ENCODE results near the gene GJA3.
A peak's percentile ranks its signal among the peaks of the same experiment; 100 is the strongest.

The GJA3 gene

DNA sequence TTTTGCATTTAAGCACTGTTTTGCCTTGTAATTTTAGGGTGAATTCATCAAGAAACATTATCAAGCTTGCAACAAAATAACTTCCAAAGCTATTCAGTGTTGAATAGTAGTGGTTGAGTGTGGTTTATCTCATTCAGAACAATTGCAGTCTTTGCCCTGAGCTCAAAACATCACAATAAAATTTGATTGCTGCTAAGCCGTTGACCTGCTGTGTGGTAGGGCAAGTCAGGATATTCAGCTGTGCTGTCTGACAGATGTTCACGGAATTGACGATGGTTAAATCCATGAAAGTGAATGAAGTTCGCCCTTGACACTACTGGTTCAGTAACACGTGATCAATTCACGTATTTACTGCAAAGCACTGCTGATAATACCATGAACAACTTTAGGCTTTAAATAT lies 66.9 kb downstream of the GJA3 start:
- no peaks in the 10 kb centered on the region for H3K36me3 ChIP-seq (ENCODE audit: insufficient read depth, low read length)
- H4K20me1 ChIP-seq (ENCODE audit: insufficient read depth, low read length) = no peaks in the 10 kb centered on the region
- H3K4me3 ChIP-seq (ENCODE audit: low read depth, low read length, poor library complexity, severe bottlenecking) = no peak overlapping the region
- no peaks in the 10 kb centered on the region for H3K9me2 ChIP-seq (ENCODE audit: low read depth, low read length)
- no peaks in the 10 kb centered on the region for H3K9me3 ChIP-seq (ENCODE audit: low read length)
- H3K27ac ChIP-seq (ENCODE audit: low read depth, low read length, poor library complexity, severe bottlenecking) = no peak overlapping the region
- H3F3A ChIP-seq (ENCODE audit: insufficient read depth, low read length) = peaks cover 4% of the 10 kb centered on the region; the same call in 1 of the 2 replicates
- H2AFZ ChIP-seq (ENCODE audit: low read length) = no peak overlapping the region
- no peaks in the 10 kb centered on the region for H3K79me2 ChIP-seq (ENCODE audit: insufficient read depth, low read length)
- no peak overlapping the region for H3K4me2 ChIP-seq (ENCODE audit: low read length)
- no peak overlapping the region for H3K9ac ChIP-seq (ENCODE audit: low read length)
- peaks cover 3% of the 10 kb centered on the region; the same call in 1 of the 2 replicates for H3K27me3 ChIP-seq (ENCODE audit: insufficient read depth, low read length)
- TF ChIP-seq EZH2 (IDR thresholded peaks at IDR 0.05; ENCODE audit: borderline replicate concordance, low read length) = no peak
- no peaks in the 10 kb centered on the region for H3K4me1 ChIP-seq (ENCODE audit: insufficient read depth, low read length, severe bottlenecking)

DNA sequence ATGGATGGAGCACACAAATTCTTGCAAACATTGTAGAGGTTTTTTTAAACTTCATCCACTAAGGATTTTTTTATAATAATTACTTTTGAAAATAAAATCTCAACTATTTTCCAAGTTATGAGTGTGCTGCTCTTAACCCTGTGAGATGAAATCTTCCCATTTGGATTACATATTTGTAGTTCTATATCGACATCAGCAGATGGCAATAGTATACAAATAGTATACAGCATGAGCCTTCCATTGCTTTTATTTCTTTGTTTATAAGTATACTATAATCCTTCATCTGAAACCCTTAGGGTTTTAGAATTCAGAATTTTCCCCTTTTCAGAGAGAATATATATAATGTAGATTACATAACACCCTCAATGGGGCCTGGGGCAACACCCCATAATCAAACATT lies 70.5 kb downstream of the GJA3 start:
- no peaks in the 10 kb centered on the region for H3K4me1 ChIP-seq (ENCODE audit: insufficient read depth, low read length, severe bottlenecking)
- no peak overlapping the region for H3K4me2 ChIP-seq (ENCODE audit: low read length)
- no peaks in the 10 kb centered on the region for H4K20me1 ChIP-seq (ENCODE audit: insufficient read depth, low read length)
- H3K27ac ChIP-seq (ENCODE audit: low read depth, low read length, poor library complexity, severe bottlenecking) = no peak overlapping the region
- H3K27me3 ChIP-seq (ENCODE audit: insufficient read depth, low read length) = no peaks in the 10 kb centered on the region
- H3K79me2 ChIP-seq (ENCODE audit: insufficient read depth, low read length) = no peaks in the 10 kb centered on the region
- H3K9me3 ChIP-seq (ENCODE audit: low read length) = no peaks in the 10 kb centered on the region
- TF ChIP-seq EZH2 (IDR thresholded peaks at IDR 0.05; ENCODE audit: borderline replicate concordance, low read length) = no peak
- TF ChIP-seq, protein P1, sequence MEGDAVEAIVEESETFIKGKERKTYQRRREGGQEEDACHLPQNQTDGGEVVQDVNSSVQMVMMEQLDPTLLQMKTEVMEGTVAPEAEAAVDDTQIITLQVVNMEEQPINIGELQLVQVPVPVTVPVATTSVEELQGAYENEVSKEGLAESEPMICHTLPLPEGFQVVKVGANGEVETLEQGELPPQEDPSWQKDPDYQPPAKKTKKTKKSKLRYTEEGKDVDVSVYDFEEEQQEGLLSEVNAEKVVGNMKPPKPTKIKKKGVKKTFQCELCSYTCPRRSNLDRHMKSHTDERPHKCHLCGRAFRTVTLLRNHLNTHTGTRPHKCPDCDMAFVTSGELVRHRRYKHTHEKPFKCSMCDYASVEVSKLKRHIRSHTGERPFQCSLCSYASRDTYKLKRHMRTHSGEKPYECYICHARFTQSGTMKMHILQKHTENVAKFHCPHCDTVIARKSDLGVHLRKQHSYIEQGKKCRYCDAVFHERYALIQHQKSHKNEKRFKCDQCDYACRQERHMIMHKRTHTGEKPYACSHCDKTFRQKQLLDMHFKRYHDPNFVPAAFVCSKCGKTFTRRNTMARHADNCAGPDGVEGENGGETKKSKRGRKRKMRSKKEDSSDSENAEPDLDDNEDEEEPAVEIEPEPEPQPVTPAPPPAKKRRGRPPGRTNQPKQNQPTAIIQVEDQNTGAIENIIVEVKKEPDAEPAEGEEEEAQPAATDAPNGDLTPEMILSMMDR (IDR thresholded peaks at IDR 0.05; ENCODE audit: low read length) = peak; percentile 13; the same call in 1 of the 2 replicates
- H3K9ac ChIP-seq (ENCODE audit: low read length) = no peak overlapping the region
- H3K4me3 ChIP-seq (ENCODE audit: low read depth, low read length, poor library complexity, severe bottlenecking) = no peak overlapping the region
- H3K9me2 ChIP-seq (ENCODE audit: low read depth, low read length) = no peaks in the 10 kb centered on the region
- peaks cover 15% of the 10 kb centered on the region for H3K36me3 ChIP-seq (ENCODE audit: insufficient read depth, low read length)
- H2AFZ ChIP-seq (ENCODE audit: low read length) = no peak overlapping the region
- H3F3A ChIP-seq (ENCODE audit: insufficient read depth, low read length) = peaks cover 7% of the 10 kb centered on the region; the same call in 1 of the 2 replicates

Measured in OCI-LY1 (cell line).